SK-N-DZ (cell line): ENCODE measurements around the gene POTEF. TPM values are rescaled to one million over a fixed set of nuclear protein-coding genes. Genes with fewer than 3 reads are reported as not detected.
A peak's percentile ranks its signal among the peaks of the same experiment; 100 is the strongest.
"Not testable (repeated sequence)": the region's sequence is repeated elsewhere in the genome, so short reads cannot be mapped to it uniquely, and the experiment has no call there.

Experiments used
- DNase-seq: peaks from one replicate; pipeline ENCODE4 v3.0.0-alpha.2; 2015; ENCODE audit warnings: low spot score
- polyA plus RNA-seq, 2 experiments: library from polyadenylated mRNA; depleted of rRNA; stranded (reverse); fragments of >200 nt; gene quantifications; 2 replicates each; pipeline ENCODE4 v1.2.3, GENCODE V29; 2014

The POTEF gene
- not detected in 2 replicates for polyA plus RNA-seq (2014; cell fraction: cytosol; rRNA removed)
- not detected in 2 replicates for polyA plus RNA-seq (2014; cell fraction: nucleus; rRNA removed)

- not testable (repeated sequence) for DNase-seq
Observed at GRCh38 chr2:130129120-130129829, at the start of gene POTEF. Gene POTEF (minus strand): TSS chr2:130129222. CDS start chr2:130120515, 8,707 bp downstream.

GRCh38 chr2:130174866-130175265 is 45.8 kb upstream of the POTEF start:
- not testable (repeated sequence) for DNase-seq

- no peak for DNase-seq
Observed at GRCh38 chr2:130169896-130170295, 40.9 kb upstream of the POTEF start.

- DNase-seq: not testable (repeated sequence)
Observed at GRCh38 chr2:130169163-130169562, 40.1 kb upstream of the POTEF start.

- not testable (repeated sequence) for DNase-seq
Observed at GRCh38 chr2:130166611-130167010, 37.6 kb upstream of the POTEF start.

GRCh38 chr2:130165293-130166016 is 36.4 kb upstream of the POTEF start:
- no peak for DNase-seq

- no peak for DNase-seq
Observed at GRCh38 chr2:130162968-130163367, 33.9 kb upstream of the POTEF start.

- not testable (repeated sequence) for DNase-seq
Observed at GRCh38 chr2:130162486-130162885, 33.5 kb upstream of the POTEF start.

- DNase-seq: not testable (repeated sequence)
Observed at GRCh38 chr2:130160838-130161705, 32.0 kb upstream of the POTEF start.

- no peak for DNase-seq
Observed at GRCh38 chr2:130160131-130160530, 31.1 kb upstream of the POTEF start.

GRCh38 chr2:130159376-130159775 is 30.4 kb upstream of the POTEF start:
- DNase-seq: not testable (repeated sequence)

- no peak for DNase-seq
Observed at GRCh38 chr2:130158631-130159030, 29.6 kb upstream of the POTEF start.

- DNase-seq: not testable (repeated sequence)
Observed at GRCh38 chr2:130157825-130158514, 28.9 kb upstream of the POTEF start.

- DNase-seq: not testable (repeated sequence)
Observed at GRCh38 chr2:130157354-130157753, 28.3 kb upstream of the POTEF start.

GRCh38 chr2:130156624-130157004 is 27.6 kb upstream of the POTEF start:
- DNase-seq: no peak

- DNase-seq: peak; percentile 45
Observed at GRCh38 chr2:130155956-130156623, 27.1 kb upstream of the POTEF start.

GRCh38 chr2:130154773-130155765 is 26.0 kb upstream of the POTEF start:
- DNase-seq: no peak

- DNase-seq: not testable (repeated sequence)
Observed at GRCh38 chr2:130154423-130154770, 25.4 kb upstream of the POTEF start.

GRCh38 chr2:130153721-130154422 is 24.9 kb upstream of the POTEF start:
- not testable (repeated sequence) for DNase-seq
